BLaER1 treated with 17β-estradiol and CSF1 and Interleukin-3, amounts not matched to agents 10 nM and 100 nM (cell line): Measurements from ENCODE around the gene YARS1.

Experiments used
- H3K27ac ChIP-seq, 11 experiments: shearing (Covaris generic); formaldehyde crosslinking; 2 replicates each; pipeline ENCODE4 v1.8.1; 2022
- H3K27me3 ChIP-seq, 11 experiments: shearing (Covaris generic); formaldehyde crosslinking; 2 replicates each; pipeline ENCODE4 v1.8.1; 2022
- H3K36me3 ChIP-seq, 11 experiments: shearing (Covaris generic); formaldehyde crosslinking; 2 replicates each; pipeline ENCODE4 v1.8.1; 2022
- H3K4me1 ChIP-seq, 10 experiments: shearing (Covaris generic); formaldehyde crosslinking; 2 replicates each; pipeline ENCODE4 v1.8.1; 2022
- H3K4me2 ChIP-seq, 11 experiments: shearing (Covaris generic); formaldehyde crosslinking; 2 replicates each; pipeline ENCODE4 v1.8.1; 2022
- H3K4me3 ChIP-seq, 10 experiments: shearing (Covaris generic); formaldehyde crosslinking; 2 replicates each; pipeline ENCODE4 v1.8.1; 2022
- H3K9ac ChIP-seq, 11 experiments: shearing (Covaris generic); formaldehyde crosslinking; 2 replicates each; pipeline ENCODE4 v1.8.1; 2022
- H3K9me3 ChIP-seq, 11 experiments: shearing (Covaris generic); formaldehyde crosslinking; replicated peaks in 1 of 11; 2 replicates each; pipeline ENCODE4 v1.8.1; 2022
- H4K20me1 ChIP-seq, 11 experiments: shearing (Covaris generic); formaldehyde crosslinking; 2 replicates each; pipeline ENCODE4 v1.8.1; 2022
- Cebpa-rat ChIP-seq, 11 experiments: shearing (Covaris generic); IDR thresholded peaks; 2 replicates each; pipeline ENCODE4 v1.8.1; 2022

The YARS1 gene

DNA sequence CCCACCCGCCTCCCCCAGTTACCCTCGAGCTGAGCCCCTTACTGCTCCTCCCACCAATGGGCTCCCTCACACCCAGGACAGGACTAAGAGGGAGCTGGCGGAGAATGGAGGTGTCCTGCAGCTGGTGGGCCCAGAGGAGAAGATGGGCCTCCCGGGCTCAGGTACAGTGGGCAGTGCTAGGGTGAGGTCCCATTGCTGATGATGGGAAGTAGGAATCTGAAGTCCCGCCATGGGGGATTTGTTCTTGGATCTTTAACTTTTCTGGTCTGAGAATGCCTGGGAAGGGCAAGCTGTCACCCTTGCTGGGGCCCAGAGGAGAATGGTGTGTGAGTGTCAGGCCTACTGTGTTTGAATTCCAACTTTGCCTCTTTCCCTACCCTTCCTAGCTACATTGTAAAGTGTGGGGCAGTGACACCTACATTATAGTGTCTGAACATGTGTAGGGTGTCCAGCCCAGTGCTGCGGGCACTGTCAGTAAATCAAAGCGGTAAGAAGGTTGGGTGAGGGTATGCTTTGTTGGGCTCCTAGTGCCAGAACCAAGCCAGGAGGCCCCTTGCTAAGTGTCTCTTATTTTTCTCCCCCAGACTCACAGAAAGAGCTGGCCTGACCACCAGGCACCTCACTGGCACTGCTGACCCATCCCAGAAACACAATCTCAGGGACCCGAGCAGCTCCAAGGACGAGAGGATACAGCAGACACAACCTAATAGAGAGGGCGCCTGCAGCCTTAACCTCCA, 44.7 kb downstream of the YARS1 start:
- H3K27ac ChIP-seq = peak overlapping the region in 1 of 11 experiments; percentile 55; a peak in 2 of 22 replicates
- H4K20me1 ChIP-seq = peaks cover 26 to 63% (median 41%) of the 10 kb centered on the region in 11 experiments; a peak in 21 of 22 replicates
- no peak overlapping the region for H3K4me3 ChIP-seq
- peak overlapping the region in 10 of 11 experiments; percentile 44 to 92 (median 81); a peak in 20 of 22 replicates for H3K4me2 ChIP-seq
- H3K4me1 ChIP-seq = peaks cover 18 to 74% (median 62%) of the 10 kb centered on the region in 10 experiments
- no peaks in the 10 kb centered on the region for H3K27me3 ChIP-seq
- H3K36me3 ChIP-seq = peaks cover 39 to 49% (median 44%) of the 10 kb centered on the region in 11 experiments
- peak overlapping the region in 6 of 11 experiments; percentile 21 to 68 (median 56); a peak in 9 of 22 replicates for H3K9ac ChIP-seq
- H3K9me3 ChIP-seq = no peaks in the 10 kb centered on the region
- no peak for TF ChIP-seq Cebpa-rat (IDR thresholded peaks at IDR 0.05)

DNA sequence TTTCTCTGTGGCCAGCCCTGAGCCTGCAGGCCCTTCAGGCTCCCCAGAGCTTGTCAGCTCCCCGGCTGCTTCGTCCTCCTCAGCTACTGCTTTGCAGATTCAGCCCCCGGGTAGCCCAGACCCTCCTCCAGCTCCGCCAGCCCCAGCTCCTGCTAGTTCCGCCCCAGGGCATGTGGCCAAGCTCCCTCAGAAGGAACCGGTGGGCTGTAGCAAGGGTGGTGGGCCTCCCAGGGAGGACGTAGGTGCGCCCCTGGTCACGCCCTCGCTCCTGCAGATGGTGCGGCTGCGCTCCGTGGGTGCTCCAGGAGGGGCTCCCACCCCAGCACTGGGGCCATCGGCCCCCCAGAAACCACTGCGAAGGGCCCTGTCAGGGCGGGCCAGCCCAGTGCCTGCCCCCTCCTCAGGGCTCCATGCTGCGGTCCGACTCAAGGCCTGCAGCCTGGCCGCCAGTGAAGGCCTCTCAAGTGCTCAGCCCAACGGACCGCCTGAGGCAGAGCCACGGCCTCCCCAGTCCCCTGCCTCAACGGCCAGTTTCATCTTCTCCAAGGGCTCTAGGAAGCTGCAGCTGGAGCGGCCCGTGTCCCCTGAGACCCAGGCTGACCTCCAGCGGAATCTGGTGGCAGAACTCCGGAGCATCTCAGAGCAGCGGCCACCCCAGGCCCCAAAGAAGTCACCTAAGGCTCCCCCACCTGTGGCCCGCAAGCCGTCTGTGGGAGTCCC, 45.4 kb downstream of the YARS1 start:
- Histone ChIP-seq H3K36me3 (peaks cover 32 to 41% (median 36%) of the 10 kb centered on the region in 11 experiments), H3K9ac (peak overlapping the region in 10 of 11 experiments; percentile 6 to 68 (median 48); a peak in 13 of 22 replicates), H3K27me3 (no peaks in the 10 kb centered on the region), H3K4me1 (peaks cover 18 to 75% (median 65%) of the 10 kb centered on the region in 10 experiments), H3K4me3 (no peak overlapping the region), H3K27ac (peak overlapping the region in 4 of 11 experiments; percentile 22 to 55 (median 46); a peak in 7 of 22 replicates), H4K20me1 (peaks cover 26 to 66% (median 41%) of the 10 kb centered on the region in 11 experiments; a peak in 21 of 22 replicates), H3K4me2 (peak overlapping the region; percentile 44 to 92 (median 80)), H3K9me3 (no peaks in the 10 kb centered on the region)
- TF ChIP-seq Cebpa-rat (IDR thresholded peaks at IDR 0.05) = no peak

DNA sequence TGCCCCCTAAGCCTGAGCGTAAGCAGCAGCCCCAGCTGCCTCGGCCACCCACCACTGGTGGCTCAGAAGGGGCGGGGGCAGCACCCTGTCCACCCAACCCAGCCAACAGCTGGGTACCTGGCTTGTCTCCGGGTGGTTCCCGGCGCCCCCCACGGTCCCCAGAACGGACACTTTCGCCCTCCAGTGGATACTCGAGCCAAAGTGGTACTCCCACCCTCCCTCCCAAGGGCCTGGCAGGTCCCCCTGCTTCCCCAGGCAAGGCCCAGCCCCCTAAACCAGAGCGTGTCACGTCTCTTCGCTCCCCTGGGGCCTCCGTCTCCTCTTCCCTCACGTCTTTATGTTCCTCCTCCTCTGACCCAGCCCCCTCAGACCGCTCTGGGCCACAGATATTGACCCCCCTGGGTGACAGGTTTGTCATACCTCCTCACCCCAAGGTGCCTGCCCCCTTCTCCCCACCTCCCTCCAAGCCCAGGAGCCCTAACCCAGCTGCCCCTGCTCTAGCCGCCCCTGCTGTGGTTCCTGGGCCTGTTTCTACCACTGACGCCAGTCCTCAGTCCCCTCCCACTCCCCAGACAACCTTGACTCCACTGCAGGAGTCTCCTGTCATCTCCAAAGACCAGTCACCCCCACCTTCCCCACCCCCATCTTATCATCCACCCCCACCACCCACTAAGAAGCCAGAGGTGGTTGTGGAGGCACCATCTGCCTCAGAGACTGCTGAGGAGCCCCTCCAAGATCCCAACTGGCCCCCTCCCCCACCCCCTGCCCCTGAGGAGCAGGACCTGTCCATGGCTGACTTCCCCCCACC, 46.2 kb downstream of the YARS1 start:
- H3K9me3 ChIP-seq = no peaks in the 10 kb centered on the region
- H3K9ac ChIP-seq = peak overlapping the region in 4 of 11 experiments; percentile 14 to 59 (median 56); a peak in 8 of 22 replicates
- peak overlapping the region in 2 of 11 experiments; percentile 40 to 55; a peak in 3 of 22 replicates for H3K27ac ChIP-seq
- H4K20me1 ChIP-seq = peaks cover 23 to 65% (median 35%) of the 10 kb centered on the region in 11 experiments; a peak in 21 of 22 replicates
- H3K36me3 ChIP-seq = peaks cover 24 to 33% (median 29%) of the 10 kb centered on the region in 11 experiments
- TF ChIP-seq Cebpa-rat (IDR thresholded peaks at IDR 0.05) = no peak
- no peak overlapping the region; a peak in 1 of 20 replicates for H3K4me3 ChIP-seq
- H3K4me1 ChIP-seq = peaks cover 16 to 78% (median 69%) of the 10 kb centered on the region in 10 experiments
- H3K4me2 ChIP-seq = peak overlapping the region; percentile 44 to 92 (median 80); a peak in 20 of 22 replicates
- no peaks in the 10 kb centered on the region for H3K27me3 ChIP-seq

DNA sequence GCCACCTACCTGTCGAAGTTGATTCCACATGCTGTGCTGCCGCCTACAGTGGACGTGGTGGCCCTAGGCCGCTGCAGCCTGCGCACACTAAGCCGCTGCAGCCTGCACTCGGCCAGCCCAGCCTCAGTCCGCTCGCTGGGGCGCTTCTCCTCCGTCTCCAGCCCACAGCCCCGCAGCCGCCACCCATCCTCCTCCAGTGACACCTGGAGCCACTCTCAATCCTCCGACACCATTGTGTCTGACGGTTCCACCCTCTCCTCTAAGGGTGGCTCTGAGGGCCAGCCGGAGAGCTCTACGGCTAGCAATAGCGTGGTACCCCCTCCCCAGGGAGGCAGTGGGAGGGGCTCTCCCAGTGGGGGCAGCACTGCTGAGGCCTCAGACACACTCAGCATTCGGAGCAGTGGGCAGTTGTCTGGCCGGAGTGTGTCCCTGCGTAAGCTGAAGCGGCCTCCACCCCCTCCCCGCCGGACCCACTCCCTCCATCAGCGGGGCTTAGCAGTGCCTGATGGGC, 46.9 kb downstream of the YARS1 start:
- peak overlapping the region in 2 of 11 experiments; percentile 21 to 40; a peak in 2 of 22 replicates for H3K27ac ChIP-seq
- H3K4me2 ChIP-seq = peak overlapping the region in 9 of 11 experiments; percentile 18 to 80 (median 71); a peak in 15 of 22 replicates
- TF ChIP-seq Cebpa-rat (IDR thresholded peaks at IDR 0.05) = no peak
- H4K20me1 ChIP-seq = peaks cover 16 to 58% (median 28%) of the 10 kb centered on the region in 11 experiments; a peak in 20 of 22 replicates
- H3K4me1 ChIP-seq = peaks cover 10 to 78% (median 66%) of the 10 kb centered on the region in 10 experiments; a peak in 19 of 20 replicates
- H3K9ac ChIP-seq = peak overlapping the region in 3 of 11 experiments; percentile 14 to 49 (median 41); a peak in 2 of 22 replicates
- no peaks in the 10 kb centered on the region for H3K27me3 ChIP-seq
- peaks cover 17 to 27% (median 22%) of the 10 kb centered on the region in 11 experiments for H3K36me3 ChIP-seq
- no peak overlapping the region; a peak in 1 of 20 replicates for H3K4me3 ChIP-seq
- no peaks in the 10 kb centered on the region for H3K9me3 ChIP-seq

DNA sequence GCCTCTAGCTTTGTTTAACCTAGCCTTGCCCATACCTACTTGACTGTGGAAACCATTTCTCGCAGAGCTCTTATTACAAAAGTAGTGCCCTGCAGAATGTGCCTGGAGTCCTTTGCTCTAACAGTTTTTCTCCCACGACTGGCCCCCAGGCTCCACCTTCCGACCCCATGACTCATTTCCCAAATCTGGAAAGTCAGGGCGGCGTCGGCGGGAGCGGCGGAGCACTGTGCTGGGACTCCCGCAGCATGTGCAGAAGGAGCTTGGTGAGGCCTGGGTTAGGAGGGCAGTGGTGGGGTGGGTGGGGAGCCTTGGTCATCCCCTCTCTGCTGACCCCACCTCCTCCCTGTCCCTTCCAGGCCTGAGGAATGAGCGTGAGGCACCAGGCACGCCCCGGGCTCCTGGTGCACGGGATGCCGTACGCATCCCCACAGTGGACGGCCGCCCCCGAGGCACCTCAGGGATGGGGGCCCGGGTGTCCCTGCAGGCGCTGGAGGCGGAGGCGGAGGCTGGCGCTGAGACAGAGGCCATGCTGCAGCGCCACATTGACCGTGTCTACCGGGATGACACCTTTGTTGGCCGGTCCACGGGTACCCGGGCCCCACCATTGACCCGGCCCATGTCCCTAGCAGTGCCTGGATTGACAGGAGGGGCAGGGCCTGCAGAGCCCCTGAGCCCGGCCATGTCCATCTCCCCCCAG, 47.5 kb downstream of the YARS1 start:
- no peak for TF ChIP-seq Cebpa-rat (IDR thresholded peaks at IDR 0.05)
- H4K20me1 ChIP-seq = peaks cover 11 to 52% (median 22%) of the 10 kb centered on the region in 11 experiments; a peak in 20 of 22 replicates
- no peaks in the 10 kb centered on the region for H3K27me3 ChIP-seq
- no peaks in the 10 kb centered on the region for H3K9me3 ChIP-seq
- peaks cover 11 to 21% (median 16%) of the 10 kb centered on the region in 11 experiments for H3K36me3 ChIP-seq
- peaks cover 8 to 80% (median 66%) of the 10 kb centered on the region in 10 experiments; a peak in 19 of 20 replicates for H3K4me1 ChIP-seq
- 0 out of 22 replicates have a peak overlapping the region, but pooled peaks of 1 of the 11 experiments have one; percentile 14 for H3K9ac ChIP-seq
- no peak overlapping the region for H3K4me3 ChIP-seq
- H3K27ac ChIP-seq = no peak overlapping the region; a peak in 1 of 22 replicates
- peak overlapping the region in 8 of 11 experiments; percentile 19 to 80 (median 72); a peak in 8 of 22 replicates for H3K4me2 ChIP-seq

DNA sequence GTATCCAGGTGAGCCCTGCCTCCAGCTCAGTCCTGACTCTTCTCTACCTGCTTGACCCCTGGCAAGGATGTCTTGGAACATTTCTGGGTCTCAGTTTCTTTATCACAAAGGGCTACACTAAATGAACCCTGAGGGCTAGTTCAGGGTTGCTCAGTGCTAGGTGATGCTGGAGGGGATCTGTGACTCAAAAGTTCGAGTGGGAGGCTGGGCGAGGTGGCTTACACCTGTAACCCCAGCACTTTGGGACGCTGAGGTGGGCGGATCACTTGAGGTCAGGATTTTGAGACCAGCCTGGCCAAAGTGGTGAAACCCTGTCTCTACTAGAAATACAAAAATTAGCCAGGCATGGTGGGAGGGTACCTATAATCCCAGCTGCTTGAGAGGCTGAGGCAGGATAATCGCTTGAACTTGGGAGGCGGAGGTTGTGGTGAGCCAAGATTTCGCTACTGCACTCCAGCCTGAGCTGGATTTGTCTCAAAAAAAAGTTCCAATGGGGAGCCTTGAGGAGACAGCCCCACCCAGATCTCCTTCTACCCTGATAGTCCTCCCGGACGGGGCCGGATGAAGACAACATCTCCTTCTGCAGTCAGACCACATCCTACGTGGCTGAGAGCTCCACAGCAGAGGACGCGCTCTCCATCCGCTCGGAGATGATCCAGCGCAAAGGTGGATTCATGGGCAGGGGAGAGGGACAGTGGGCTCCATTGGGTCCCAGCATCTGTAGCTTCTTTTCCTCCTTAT, 48.9 kb downstream of the YARS1 start:
- Histone ChIP-seq H3K27me3 (no peaks in the 10 kb centered on the region), H3K4me2 (no peak overlapping the region; a peak in 1 of 22 replicates), H3K4me3 (no peak overlapping the region), H3K27ac (no peak overlapping the region), H4K20me1 (peaks cover 2 to 38% (median 10%) of the 10 kb centered on the region in 11 experiments; a peak in 19 of 22 replicates), H3K9ac (peak overlapping the region in 1 of 11 experiments; percentile 34; a peak in 1 of 22 replicates), H3K9me3 (no peaks in the 10 kb centered on the region), H3K36me3 (peaks cover 0 to 7% (median 2%) of the 10 kb centered on the region in 11 experiments; a peak in 17 of 22 replicates), H3K4me1 (peaks cover 8 to 80% (median 57%) of the 10 kb centered on the region in 10 experiments; a peak in 19 of 20 replicates)
- TF ChIP-seq Cebpa-rat (IDR thresholded peaks at IDR 0.05) = no peak

DNA sequence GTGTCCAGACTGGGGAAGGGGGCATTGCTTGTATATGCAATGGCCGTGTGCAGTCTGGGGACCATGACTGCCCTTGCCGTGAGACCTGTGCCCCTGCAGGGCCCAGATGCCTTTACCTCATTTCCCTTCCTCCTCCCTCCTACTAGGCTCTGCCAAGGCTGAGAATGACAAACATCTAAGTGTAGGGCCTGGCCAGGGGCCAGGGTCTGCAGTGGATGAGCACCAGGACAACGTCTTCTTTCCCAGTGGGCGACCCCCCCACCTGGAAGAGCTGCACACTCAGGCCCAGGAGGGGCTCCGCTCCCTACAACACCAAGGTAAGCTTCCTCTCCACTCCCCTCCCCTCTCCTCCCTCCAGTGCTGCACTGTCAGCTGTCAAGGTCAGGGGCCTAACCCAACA, 49.5 kb downstream of the YARS1 start:
- no peak overlapping the region for H3K4me3 ChIP-seq
- H3K27ac ChIP-seq = no peak overlapping the region
- H3K4me2 ChIP-seq = no peak overlapping the region; a peak in 2 of 22 replicates
- H3K27me3 ChIP-seq = no peaks in the 10 kb centered on the region
- H4K20me1 ChIP-seq = peaks cover 0 to 32% (median 5%) of the 10 kb centered on the region in 11 experiments; a peak in 12 of 22 replicates
- peaks cover 0 to 3% (median 0%) of the 10 kb centered on the region in 11 experiments; a peak in 3 of 22 replicates for H3K36me3 ChIP-seq
- peaks cover 8 to 77% (median 53%) of the 10 kb centered on the region in 10 experiments; a peak in 19 of 20 replicates for H3K4me1 ChIP-seq
- TF ChIP-seq Cebpa-rat (IDR thresholded peaks at IDR 0.05) = no peak
- H3K9ac ChIP-seq = peak overlapping the region in 1 of 11 experiments; percentile 34; a peak in 1 of 22 replicates
- H3K9me3 ChIP-seq = no peaks in the 10 kb centered on the region
